Erythroblast (primary cell): ENCODE data around the gene TEX26.

Experiments
- GATA1 ChIP-seq: IDR thresholded peaks from 2 replicates; pipeline ENCODE4 v1.6.1; 2011; ENCODE audit warnings: low read depth, mild to moderate bottlenecking, control low read depth, low read length, moderate library complexity
- POLR2A ChIP-seq: IDR thresholded peaks from 2 replicates; pipeline ENCODE4 v1.6.1; 2011; ENCODE audit warnings: mild to moderate bottlenecking, low read length

- TF ChIP-seq POLR2A (no peak), GATA1 (no peak)
Observed at GRCh38 chr13:31009166-31009565, 76.7 kb downstream of the TEX26 start.
